Measurements from ENCODE around the gene AIMP1.

AIMP1 gene

GRCh38 chr4:106277140-106277675 lies 39.1 kb upstream of the AIMP1 start:
- Histone ChIP-seq H3K27ac (no peak overlapping the region), H3K9me3 (no peaks in the 10 kb centered on the region), H3K4me3 (no peak overlapping the region), H3K4me1 (peaks cover 0 to 18% (median 0%) of the 10 kb centered on the region in 4 donors), H3K27me3 (no peaks in the 10 kb centered on the region), H3K36me3 (no peaks in the 10 kb centered on the region)
- TF ChIP-seq, protein P1, sequence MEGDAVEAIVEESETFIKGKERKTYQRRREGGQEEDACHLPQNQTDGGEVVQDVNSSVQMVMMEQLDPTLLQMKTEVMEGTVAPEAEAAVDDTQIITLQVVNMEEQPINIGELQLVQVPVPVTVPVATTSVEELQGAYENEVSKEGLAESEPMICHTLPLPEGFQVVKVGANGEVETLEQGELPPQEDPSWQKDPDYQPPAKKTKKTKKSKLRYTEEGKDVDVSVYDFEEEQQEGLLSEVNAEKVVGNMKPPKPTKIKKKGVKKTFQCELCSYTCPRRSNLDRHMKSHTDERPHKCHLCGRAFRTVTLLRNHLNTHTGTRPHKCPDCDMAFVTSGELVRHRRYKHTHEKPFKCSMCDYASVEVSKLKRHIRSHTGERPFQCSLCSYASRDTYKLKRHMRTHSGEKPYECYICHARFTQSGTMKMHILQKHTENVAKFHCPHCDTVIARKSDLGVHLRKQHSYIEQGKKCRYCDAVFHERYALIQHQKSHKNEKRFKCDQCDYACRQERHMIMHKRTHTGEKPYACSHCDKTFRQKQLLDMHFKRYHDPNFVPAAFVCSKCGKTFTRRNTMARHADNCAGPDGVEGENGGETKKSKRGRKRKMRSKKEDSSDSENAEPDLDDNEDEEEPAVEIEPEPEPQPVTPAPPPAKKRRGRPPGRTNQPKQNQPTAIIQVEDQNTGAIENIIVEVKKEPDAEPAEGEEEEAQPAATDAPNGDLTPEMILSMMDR (IDR thresholded peaks at IDR 0.05), result no peak
- intact Hi-C loops (cut with DNase I; ENCODE audit: low total_unique reads), result no loop called here
- no peak for DNase-seq

- no peaks in the 10 kb centered on the region for H3K27me3 ChIP-seq
- H3K9me3 ChIP-seq, result no peaks in the 10 kb centered on the region
- no peak overlapping the region for H3K4me3 ChIP-seq
- no peak for DNase-seq
- H3K4me1 ChIP-seq, result peaks cover 0 to 4% (median 0%) of the 10 kb centered on the region in 4 donors
- peaks cover 0 to 8% (median 0%) of the 10 kb centered on the region in 3 donors for H3K36me3 ChIP-seq
- intact Hi-C loops (cut with DNase I; ENCODE audit: low total_unique reads), result no loop called here
- TF ChIP-seq, protein P1 (IDR thresholded peaks at IDR 0.05), result no peak
- no peak overlapping the region for H3K27ac ChIP-seq
Measured at GRCh38 chr4:106284227-106284626, 32.1 kb upstream of the AIMP1 start.

DNA sequence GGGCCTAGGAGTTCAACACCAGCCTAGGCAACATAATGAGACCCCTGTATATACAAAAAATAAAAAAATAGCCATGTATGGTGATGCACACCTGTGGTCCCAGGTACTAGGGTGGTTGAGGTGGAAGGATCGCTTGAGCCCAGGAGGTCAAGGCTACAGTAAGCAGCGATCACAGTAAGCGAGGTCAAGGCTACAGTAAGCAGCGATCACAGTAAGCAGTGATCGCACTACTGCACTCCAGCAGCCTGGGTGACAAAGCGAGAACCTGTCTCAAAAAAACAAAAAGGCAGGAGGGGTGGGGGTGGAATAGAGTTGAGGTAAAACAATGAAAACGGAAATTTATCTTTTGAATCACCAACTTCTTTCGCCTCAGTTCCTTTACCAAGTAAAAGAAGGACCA lies 29.7 kb upstream of the AIMP1 start:
- intact Hi-C loops (cut with DNase I; ENCODE audit: low total_unique reads), result no loop called here
- Histone ChIP-seq H3K27ac (no peak overlapping the region), H3K4me3 (no peak overlapping the region), H3K4me1 (peaks cover 0 to 4% (median 0%) of the 10 kb centered on the region in 4 donors), H3K9me3 (no peaks in the 10 kb centered on the region), H3K36me3 (peaks cover 0 to 18% (median 10%) of the 10 kb centered on the region in 3 donors), H3K27me3 (no peaks in the 10 kb centered on the region)
- no peak for DNase-seq
- TF ChIP-seq, protein P1 (IDR thresholded peaks at IDR 0.05), result no peak

GRCh38 chr4:106287353-106287969 lies 28.9 kb upstream of the AIMP1 start:
- TF ChIP-seq, protein P1 (IDR thresholded peaks at IDR 0.05), result no peak
- Histone ChIP-seq H3K27me3 (no peaks in the 10 kb centered on the region), H3K4me1 (peaks cover 0 to 4% (median 0%) of the 10 kb centered on the region in 4 donors), H3K36me3 (peaks cover 0 to 25% (median 18%) of the 10 kb centered on the region in 3 donors), H3K4me3 (no peak overlapping the region), H3K27ac (no peak overlapping the region), H3K9me3 (no peaks in the 10 kb centered on the region)
- intact Hi-C loops (cut with DNase I; ENCODE audit: low total_unique reads), result no loop called here
- DNase-seq, result no peak

DNA sequence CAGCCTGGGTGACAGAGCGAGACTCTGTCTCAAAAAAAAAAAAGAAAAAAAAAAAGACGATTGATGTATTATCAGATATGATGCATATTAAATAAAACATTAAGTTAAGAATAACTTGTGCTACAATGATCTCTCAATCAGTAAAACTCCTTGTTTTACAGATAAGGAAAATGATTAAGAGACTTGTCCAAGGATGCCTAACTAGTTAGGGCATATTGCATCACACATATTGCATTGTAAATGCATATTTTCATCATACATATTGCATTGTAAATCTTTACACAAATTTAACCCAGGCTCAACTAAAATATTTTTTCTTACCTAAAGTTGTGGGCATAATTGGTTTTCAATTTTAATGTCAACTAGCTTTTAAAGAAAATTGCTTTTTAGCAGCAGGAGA lies 26.6 kb upstream of the AIMP1 start:
- Histone ChIP-seq H3K4me3 (no peak overlapping the region), H3K9me3 (no peaks in the 10 kb centered on the region), H3K27me3 (no peaks in the 10 kb centered on the region), H3K4me1 (peaks cover 0 to 4% (median 0%) of the 10 kb centered on the region in 4 donors), H3K27ac (no peak overlapping the region), H3K36me3 (peaks cover 22 to 48% (median 31%) of the 10 kb centered on the region in 3 donors)
- intact Hi-C loops (cut with DNase I; ENCODE audit: low total_unique reads), result no loop called here
- no peak for DNase-seq
- TF ChIP-seq, protein P1 (IDR thresholded peaks at IDR 0.05), result no peak

All from tibial artery (tissue), 4 donors.